Naive thymus-derived CD4-positive, alpha-beta T cell (primary cell): Measurements from ENCODE around the gene ZMYND8. TPM values are rescaled to one million over a fixed set of nuclear protein-coding genes. Genes with fewer than 3 reads are reported as not detected.
A peak's percentile ranks its signal among the peaks of the same experiment; 100 is the strongest.

Experiments used
- ATAC-seq: fragments of 150-1000 bp; cut with Tn5 transposase; 2 replicates; pipeline ENCODE4 v1.10.0; 2021; ENCODE audit warnings: mild to moderate bottlenecking, moderate library complexity
- CTCF ChIA-PET: fragments of 350-600 bp; sonication (Branson Sonifier 250); formaldehyde crosslinking; loops from one replicate; lab custom pipeline; 2021; ENCODE audit warnings: antibody characterized with exemption; lab: Charles Lee
- POLR2A ChIA-PET: fragments of 350-600 bp; sonication (Branson Sonifier 250); formaldehyde crosslinking; loops from one replicate; lab custom pipeline; 2021; ENCODE audit warnings: antibody characterized with exemption, inconsistent platforms; lab: Charles Lee
- DNase-seq, 9 donors: peaks; one replicate each; pipeline versions ENCODE4 v3.0.0 to v3.0.0-alpha.2; 2020 to 2022; ENCODE audit warnings: mixed read lengths in 1 of 9
- H3K27ac ChIP-seq: one replicate; pipeline ENCODE4 v1.7.0; 2013; ENCODE audit warnings: mild to moderate bottlenecking, low read depth, low read length, moderate library complexity
- H3K27me3 ChIP-seq, 2 donors: one replicate each; pipeline ENCODE4 v1.7.0; 2013; ENCODE audit warnings: low read length in 2 of 2, mild to moderate bottlenecking in 2 of 2, moderate library complexity in 2 of 2; ENCODE audit not compliant: control insufficient read depth in 2 of 2, insufficient read depth in 2 of 2
- H3K36me3 ChIP-seq, 3 experiments: 1 replicate in 2 of 3; 2 replicates in 1 of 3; pipeline ENCODE4 v1.7.0; 2013; ENCODE audit warnings: low read length in 3 of 3, mild to moderate bottlenecking in 3 of 3, moderate library complexity in 1 of 3; ENCODE audit not compliant: insufficient read depth in 3 of 3, control insufficient read depth in 2 of 3
- H3K4me1 ChIP-seq, 2 donors: one replicate each; pipeline ENCODE4 v1.7.0; 2013; ENCODE audit warnings: low read length in 2 of 2, mild to moderate bottlenecking in 2 of 2, moderate library complexity in 1 of 2; ENCODE audit not compliant: control insufficient read depth in 2 of 2, insufficient read depth in 2 of 2
- H3K4me3 ChIP-seq: 2 replicates; pipeline ENCODE4 v1.7.0; 2013; ENCODE audit warnings: mild to moderate bottlenecking, low read length
- H3K9me3 ChIP-seq, 3 experiments: 1 replicate in 2 of 3; 2 replicates in 1 of 3; pipeline ENCODE4 v1.7.0; 2013; ENCODE audit warnings: low read length in 3 of 3; ENCODE audit not compliant: control insufficient read depth in 2 of 3
- H3K27ac Mint-ChIP-seq, 9 donors: one replicate each; pipeline ENCODE4 v1.8.0; 2020 to 2022; ENCODE audit warnings: mixed read lengths in 9 of 9, mild to moderate bottlenecking in 8 of 9, moderate library complexity in 5 of 9, inconsistent platforms in 2 of 9
- H3K27me3 Mint-ChIP-seq, 5 donors: one replicate each; pipeline ENCODE4 v1.8.0; 2021 to 2022; ENCODE audit warnings: mixed read lengths in 5 of 5, mild to moderate bottlenecking in 1 of 5
- H3K36me3 Mint-ChIP-seq, 5 donors: one replicate each; pipeline ENCODE4 v1.8.0; 2020 to 2022; ENCODE audit warnings: mixed read lengths in 5 of 5, mild to moderate bottlenecking in 3 of 5, inconsistent platforms in 1 of 5
- H3K4me1 Mint-ChIP-seq, 7 donors: one replicate each; pipeline ENCODE4 v1.8.0; 2020 to 2022; ENCODE audit warnings: mixed read lengths in 7 of 7, mild to moderate bottlenecking in 3 of 7, inconsistent platforms in 1 of 7
- H3K4me3 Mint-ChIP-seq, 10 donors: one replicate each; pipeline ENCODE4 v1.8.0; 2020 to 2022; ENCODE audit warnings: mild to moderate bottlenecking in 10 of 10, mixed read lengths in 10 of 10, moderate library complexity in 6 of 10, inconsistent platforms in 2 of 10
- H3K9me3 Mint-ChIP-seq, 11 donors: one replicate each; pipeline ENCODE4 v1.8.0; 2020 to 2022; ENCODE audit warnings: mixed read lengths in 11 of 11, mild to moderate bottlenecking in 4 of 11, inconsistent platforms in 1 of 11, moderate library complexity in 1 of 11
- intact Hi-C, 2 donors: fragments of 100-400 bp; cut with micrococcal nuclease; formaldehyde crosslinking; loops; one replicate each; pipeline ENCODE4 v1.15.1; 2023
- polyA plus RNA-seq, 2 donors: library from polyadenylated mRNA; unstranded; fragments of 300-500 nt; fragmentation: Illumina TruSeq; gene quantifications; one replicate each; pipeline ENCODE4 v1.2.3, GENCODE V29; 2021
- total RNA-seq, 6 experiments: library from RNA in 5 of 6; stranded (reverse) in 5 of 6; gene quantifications; 1 replicate in 5 of 6; 2 replicates in 1 of 6; pipeline ENCODE4 v1.2.3 and lab custom pipeline; 2021 to 2026

The ZMYND8 gene
- total and polyA plus RNA-seq, 7 experiments from 2014 or later: 12.7 to 83.0 (median 63.7) TPM

GRCh38 chr20:47189060-47189459 lies 167.4 kb downstream of the ZMYND8 start:
- H3K9me3 Mint-ChIP-seq: peaks cover 0 to 4% (median 0%) of the 10 kb centered on the region in 11 donors
- DNase-seq (no peak), ATAC-seq (no peak)
- Histone ChIP-seq H3K4me1 (peaks cover 0 to 6% of the 10 kb centered on the region in 2 donors), H3K9me3 (no peaks in the 10 kb centered on the region), H3K4me3 (no peak overlapping the region), H3K27ac (no peak overlapping the region), H3K27me3 (peaks cover 0 to 4% of the 10 kb centered on the region in 2 donors), H3K36me3 (no peaks in the 10 kb centered on the region)
- peaks cover 0 to 3% (median 0%) of the 10 kb centered on the region in 5 donors for H3K36me3 Mint-ChIP-seq
- peaks cover 6 to 15% (median 10%) of the 10 kb centered on the region in 7 donors for H3K4me1 Mint-ChIP-seq
- H3K4me3 Mint-ChIP-seq: peak overlapping the region in 1 of 10 donors; percentile 38
- H3K27me3 Mint-ChIP-seq: peaks cover 7 to 19% (median 12%) of the 10 kb centered on the region in 5 donors
- peak overlapping the region in 1 of 9 donors; percentile 2 for H3K27ac Mint-ChIP-seq
- intact Hi-C loops: no loop called here
- CTCF ChIA-PET: no interaction called here
- POLR2A ChIA-PET: no interaction called here

- Histone ChIP-seq H3K4me1 (peaks cover 0 to 6% of the 10 kb centered on the region in 2 donors), H3K36me3 (no peaks in the 10 kb centered on the region), H3K9me3 (no peaks in the 10 kb centered on the region), H3K27ac (no peak overlapping the region), H3K27me3 (peaks cover 0 to 4% of the 10 kb centered on the region in 2 donors), H3K4me3 (no peak overlapping the region)
- Mint-ChIP-seq H3K27me3 (peaks cover 7 to 19% (median 12%) of the 10 kb centered on the region in 5 donors), H3K36me3 (peaks cover 0 to 3% (median 0%) of the 10 kb centered on the region in 5 donors), H3K9me3 (peaks cover 0 to 4% (median 0%) of the 10 kb centered on the region in 11 donors), H3K4me1 (peaks cover 6 to 15% (median 10%) of the 10 kb centered on the region in 7 donors), H3K27ac (peak overlapping the region in 8 of 9 donors; percentile 0 to 85 (median 68)), H3K4me3 (peak overlapping the region in 6 of 10 donors; percentile 8 to 61 (median 26))
- ATAC-seq (peak; percentile 27), DNase-seq (peak in 6 of 9 donors; percentile 31 to 49 (median 37))
- CTCF ChIA-PET: no interaction called here
- intact Hi-C loops: no loop called here
- POLR2A ChIA-PET: no interaction called here
These were observed 168.0 kb downstream of the ZMYND8 start for GRCh38 chr20:47188540-47188939.

- Histone ChIP-seq H3K36me3 (no peaks in the 10 kb centered on the region), H3K4me1 (peaks cover 0 to 6% of the 10 kb centered on the region in 2 donors), H3K27ac (no peak overlapping the region), H3K4me3 (no peak overlapping the region), H3K27me3 (peaks cover 0 to 4% of the 10 kb centered on the region in 2 donors), H3K9me3 (no peaks in the 10 kb centered on the region)
- CTCF ChIA-PET: no interaction called here
- H3K27me3 Mint-ChIP-seq: peaks cover 7 to 19% (median 12%) of the 10 kb centered on the region in 5 donors
- peaks cover 0 to 3% (median 0%) of the 10 kb centered on the region in 5 donors for H3K36me3 Mint-ChIP-seq
- intact Hi-C loops: no loop called here
- ATAC-seq (no peak), DNase-seq (peak in 5 of 9 donors; percentile 10 to 38 (median 15))
- H3K27ac Mint-ChIP-seq: peak overlapping the region in 5 of 9 donors; percentile 0 to 74 (median 39)
- POLR2A ChIA-PET: no interaction called here
- H3K4me3 Mint-ChIP-seq: peak overlapping the region in 2 of 10 donors; percentile 8 to 61
- H3K9me3 Mint-ChIP-seq: peaks cover 0 to 4% (median 0%) of the 10 kb centered on the region in 11 donors
- peaks cover 6 to 15% (median 10%) of the 10 kb centered on the region in 7 donors for H3K4me1 Mint-ChIP-seq
These were observed 168.9 kb downstream of the ZMYND8 start for GRCh38 chr20:47187450-47188195.

GRCh38 chr20:47183367-47183766 lies 173.1 kb downstream of the ZMYND8 start:
- Mint-ChIP-seq H3K9me3 (peaks cover 0 to 3% (median 0%) of the 10 kb centered on the region in 11 donors), H3K27ac (no peak overlapping the region), H3K4me1 (peaks cover 2 to 9% (median 3%) of the 10 kb centered on the region in 7 donors), H3K36me3 (peaks cover 0 to 2% (median 0%) of the 10 kb centered on the region in 5 donors), H3K4me3 (no peak overlapping the region), H3K27me3 (peaks cover 2 to 7% (median 2%) of the 10 kb centered on the region in 5 donors)
- no peaks in the 10 kb centered on the region for H3K9me3 ChIP-seq
- intact Hi-C loops: no loop called here
- no peak overlapping the region for H3K27ac ChIP-seq
- H3K36me3 ChIP-seq: no peaks in the 10 kb centered on the region
- no peak for ATAC-seq
- H3K4me1 ChIP-seq: peaks cover 0 to 6% of the 10 kb centered on the region in 2 donors
- ChIA-PET POLR2A (no interaction called here), CTCF (no interaction called here)
- DNase-seq: no peak
- H3K4me3 ChIP-seq: no peak overlapping the region
- H3K27me3 ChIP-seq: peaks cover 0 to 4% of the 10 kb centered on the region in 2 donors

GRCh38 chr20:47181056-47181862 lies 175.2 kb downstream of the ZMYND8 start:
- ChIA-PET POLR2A (no interaction called here), CTCF (interaction anchor here (0.9 kb wide), 1 partner anchor 64 kb away, joined by 3 read pairs; no protein-coding TSS in a partner anchor)
- ATAC-seq: peak; percentile 58
- Histone ChIP-seq H3K9me3 (no peaks in the 10 kb centered on the region), H3K36me3 (no peaks in the 10 kb centered on the region), H3K4me3 (no peak overlapping the region), H3K27ac (no peak overlapping the region), H3K27me3 (no peaks in the 10 kb centered on the region), H3K4me1 (no peaks in the 10 kb centered on the region)
- Mint-ChIP-seq H3K9me3 (peaks cover 0 to 3% (median 0%) of the 10 kb centered on the region in 11 donors), H3K4me3 (no peak overlapping the region), H3K27me3 (peaks cover 0 to 5% (median 0%) of the 10 kb centered on the region in 5 donors), H3K4me1 (peaks cover 0 to 4% (median 0%) of the 10 kb centered on the region in 7 donors), H3K27ac (no peak overlapping the region), H3K36me3 (peaks cover 0 to 2% (median 0%) of the 10 kb centered on the region in 5 donors)
- intact Hi-C loops: no loop called here
- no peak for DNase-seq

- Histone ChIP-seq H3K27ac (no peak overlapping the region), H3K27me3 (no peaks in the 10 kb centered on the region), H3K4me1 (no peaks in the 10 kb centered on the region), H3K36me3 (no peaks in the 10 kb centered on the region), H3K4me3 (no peak overlapping the region), H3K9me3 (no peaks in the 10 kb centered on the region)
- intact Hi-C loops: no loop called here
- ChIA-PET CTCF (no interaction called here), POLR2A (no interaction called here)
- no peak overlapping the region for H3K27ac Mint-ChIP-seq
- no peak for ATAC-seq
- no peak for DNase-seq
- H3K4me1 Mint-ChIP-seq: no peaks in the 10 kb centered on the region
- peaks cover 0 to 2% (median 0%) of the 10 kb centered on the region in 5 donors for H3K36me3 Mint-ChIP-seq
- no peak overlapping the region for H3K4me3 Mint-ChIP-seq
- H3K27me3 Mint-ChIP-seq: peaks cover 0 to 6% (median 3%) of the 10 kb centered on the region in 5 donors
- H3K9me3 Mint-ChIP-seq: peaks cover 0 to 3% (median 0%) of the 10 kb centered on the region in 11 donors
These were observed 177.2 kb downstream of the ZMYND8 start for GRCh38 chr20:47179267-47179666.
